Epithelial cell of proximal tubule (primary cell): ENCODE data around the gene GNA14. TPM values are rescaled to one million over a fixed set of nuclear protein-coding genes. Genes with fewer than 3 reads are reported as not detected.

ENCODE experiments used
- DNase-seq: peaks from one replicate; pipeline ENCODE4 v3.0.0-alpha.2; 2011; ENCODE audit warnings: low read depth
- H3K4me3 ChIP-seq: 2 replicates; pipeline ENCODE4 v1.5.1; 2011; ENCODE audit warnings: low read depth, mild to moderate bottlenecking, low read length
- total RNA-seq: library from RNA; depleted of rRNA; stranded (reverse); fragments of >200 nt; gene quantifications from 2 replicates; pipeline ENCODE4 v1.2.3, GENCODE V29; 2015
- TF ChIP-seq, protein P1 (sequence below): conservative IDR thresholded peaks from 2 replicates; pipeline ENCODE4 v1.5.1; 2012; ENCODE audit warnings: low read depth, mild to moderate bottlenecking, low read length

The GNA14 gene
- total RNA-seq, 1 donor from 2014 or later: 0.12 TPM

DNA sequence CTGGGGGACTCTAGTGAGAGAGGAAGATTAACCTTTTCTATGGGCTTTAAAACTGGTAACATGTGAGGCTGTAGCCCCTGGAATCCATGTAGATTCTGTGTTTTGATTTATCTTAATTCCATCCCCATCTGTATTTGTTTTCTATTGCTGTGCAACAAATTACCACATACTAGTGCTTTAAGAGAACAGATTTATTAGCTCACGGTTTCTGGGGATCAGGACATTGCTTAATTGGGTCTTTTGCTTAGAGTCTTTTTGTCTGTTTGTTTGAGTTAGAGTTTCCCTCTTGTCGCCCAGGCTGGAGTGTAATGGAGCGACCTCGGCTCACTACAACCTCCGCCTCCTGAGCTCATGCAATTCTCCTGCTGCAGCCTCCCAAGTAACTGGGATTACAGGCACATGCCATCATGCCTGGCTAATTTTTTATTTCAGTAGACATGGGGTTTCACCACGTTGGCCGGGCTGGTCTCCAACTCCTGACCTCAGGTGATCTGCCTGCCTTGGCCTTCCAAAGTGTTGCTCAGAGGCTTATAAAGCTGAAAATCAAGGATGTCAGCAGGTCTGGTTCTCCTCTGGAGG lies 29.9 kb upstream of the GNA14 start:
- peak; percentile 12 for DNase-seq
- TF ChIP-seq, protein P1, sequence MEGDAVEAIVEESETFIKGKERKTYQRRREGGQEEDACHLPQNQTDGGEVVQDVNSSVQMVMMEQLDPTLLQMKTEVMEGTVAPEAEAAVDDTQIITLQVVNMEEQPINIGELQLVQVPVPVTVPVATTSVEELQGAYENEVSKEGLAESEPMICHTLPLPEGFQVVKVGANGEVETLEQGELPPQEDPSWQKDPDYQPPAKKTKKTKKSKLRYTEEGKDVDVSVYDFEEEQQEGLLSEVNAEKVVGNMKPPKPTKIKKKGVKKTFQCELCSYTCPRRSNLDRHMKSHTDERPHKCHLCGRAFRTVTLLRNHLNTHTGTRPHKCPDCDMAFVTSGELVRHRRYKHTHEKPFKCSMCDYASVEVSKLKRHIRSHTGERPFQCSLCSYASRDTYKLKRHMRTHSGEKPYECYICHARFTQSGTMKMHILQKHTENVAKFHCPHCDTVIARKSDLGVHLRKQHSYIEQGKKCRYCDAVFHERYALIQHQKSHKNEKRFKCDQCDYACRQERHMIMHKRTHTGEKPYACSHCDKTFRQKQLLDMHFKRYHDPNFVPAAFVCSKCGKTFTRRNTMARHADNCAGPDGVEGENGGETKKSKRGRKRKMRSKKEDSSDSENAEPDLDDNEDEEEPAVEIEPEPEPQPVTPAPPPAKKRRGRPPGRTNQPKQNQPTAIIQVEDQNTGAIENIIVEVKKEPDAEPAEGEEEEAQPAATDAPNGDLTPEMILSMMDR: no peak
- no peak overlapping the region for H3K4me3 ChIP-seq

DNA sequence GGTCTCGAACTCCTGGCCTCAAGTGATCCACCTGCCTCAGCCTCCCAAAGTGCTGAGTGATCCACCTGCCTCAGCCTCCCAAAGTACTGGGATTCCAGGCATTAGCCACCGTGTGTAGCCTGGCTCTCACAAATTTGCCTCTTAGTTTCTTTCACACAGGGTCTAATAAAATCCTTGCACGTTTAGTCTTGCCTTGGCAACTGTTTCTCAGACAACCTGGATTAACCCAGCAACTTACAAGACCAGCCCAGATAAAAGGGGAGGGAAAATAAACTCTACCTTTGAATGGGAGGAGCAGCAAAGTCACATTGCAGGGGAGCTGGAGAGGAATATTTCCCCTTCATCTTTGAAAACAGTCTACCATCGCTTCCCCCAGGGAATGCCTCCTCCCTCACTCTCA lies 29.3 kb upstream of the GNA14 start:
- no peak overlapping the region for H3K4me3 ChIP-seq
- TF ChIP-seq, protein P1: no peak
- no peak for DNase-seq

DNA sequence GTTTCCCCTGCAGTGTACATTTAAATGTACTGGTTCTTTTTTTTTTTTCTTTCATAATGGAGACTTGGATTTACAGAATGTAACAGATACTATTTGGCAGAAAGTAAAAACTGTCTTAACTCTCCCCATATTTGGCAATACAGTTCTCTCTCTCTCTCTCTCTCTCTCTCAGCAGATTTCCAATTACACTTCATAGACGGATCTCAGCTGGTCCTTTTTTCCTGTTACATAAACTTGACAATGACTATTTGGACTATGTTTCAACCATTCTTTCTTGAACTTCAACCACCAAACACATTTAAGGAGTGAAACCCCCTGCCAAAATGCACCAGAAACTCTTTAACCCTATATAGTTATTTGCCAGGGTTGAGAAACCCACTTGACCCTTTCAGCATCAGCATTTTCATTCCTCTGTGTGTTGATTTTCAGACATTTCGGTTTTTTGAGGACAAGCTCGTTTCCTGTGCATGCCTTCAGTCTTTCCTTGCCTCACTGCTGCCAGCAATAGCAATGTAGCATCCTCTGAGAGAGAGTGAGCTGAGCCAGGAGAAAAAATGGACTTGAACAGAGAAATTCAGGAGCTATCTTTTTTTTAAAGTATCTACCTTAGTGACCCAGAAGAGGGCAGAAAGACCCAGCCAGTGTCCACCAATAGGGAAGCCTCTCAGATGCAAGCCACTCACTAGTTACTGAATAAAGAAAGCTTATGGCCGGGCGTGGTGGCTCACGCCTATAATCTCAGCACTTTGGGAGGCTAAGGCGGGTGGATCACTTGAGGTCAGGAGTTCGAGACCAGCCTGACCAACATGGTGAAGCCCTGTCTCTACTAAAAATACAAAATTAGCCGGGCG lies 26.0 kb upstream of the GNA14 start:
- TF ChIP-seq, protein P1: no peak
- H3K4me3 ChIP-seq: no peak overlapping the region
- DNase-seq: no peak

DNA sequence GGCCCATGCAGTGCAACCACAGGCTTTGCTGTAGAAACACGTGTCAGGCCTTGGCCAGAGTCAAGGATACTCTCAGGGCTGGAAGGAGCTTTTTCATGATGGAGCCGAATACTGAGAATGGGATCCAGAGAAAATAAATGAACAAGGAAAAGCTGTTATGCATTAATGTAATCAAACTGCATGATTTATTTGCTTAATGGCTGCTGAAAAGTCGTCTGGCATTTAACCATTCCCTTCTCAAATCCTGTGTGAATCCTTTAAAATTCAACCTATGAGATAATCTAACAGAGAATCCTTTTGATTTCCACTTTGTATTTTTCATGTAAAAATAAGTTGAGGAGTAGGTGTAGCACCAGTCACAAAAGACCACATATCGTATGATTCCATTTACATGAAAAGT lies 24.1 kb upstream of the GNA14 start:
- TF ChIP-seq, protein P1: no peak
- H3K4me3 ChIP-seq: no peak overlapping the region

DNA sequence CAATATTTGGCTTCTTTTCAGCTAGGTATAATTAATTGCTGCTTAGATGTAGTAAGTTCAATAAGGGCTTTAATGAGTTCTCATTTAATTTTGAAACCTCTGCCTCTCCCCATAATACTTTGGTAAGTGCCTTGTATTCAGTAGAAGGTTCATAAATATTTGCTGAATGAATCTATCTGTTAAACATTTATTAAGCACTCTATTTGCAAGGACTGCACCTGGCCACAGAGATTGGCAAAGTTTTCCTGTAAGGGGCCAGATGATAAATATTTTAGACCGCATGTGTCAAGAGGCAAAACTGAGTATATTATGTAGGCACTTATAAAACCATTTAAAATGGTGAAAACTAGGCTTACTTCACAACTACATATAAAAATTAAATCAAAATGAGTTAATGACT lies 19.0 kb upstream of the GNA14 start:
- no peak for DNase-seq
- TF ChIP-seq, protein P1: no peak
- H3K4me3 ChIP-seq: no peak overlapping the region

More for the DNA sequence above, 24.1 kb upstream of the GNA14 start:
- no peak for DNase-seq

DNA sequence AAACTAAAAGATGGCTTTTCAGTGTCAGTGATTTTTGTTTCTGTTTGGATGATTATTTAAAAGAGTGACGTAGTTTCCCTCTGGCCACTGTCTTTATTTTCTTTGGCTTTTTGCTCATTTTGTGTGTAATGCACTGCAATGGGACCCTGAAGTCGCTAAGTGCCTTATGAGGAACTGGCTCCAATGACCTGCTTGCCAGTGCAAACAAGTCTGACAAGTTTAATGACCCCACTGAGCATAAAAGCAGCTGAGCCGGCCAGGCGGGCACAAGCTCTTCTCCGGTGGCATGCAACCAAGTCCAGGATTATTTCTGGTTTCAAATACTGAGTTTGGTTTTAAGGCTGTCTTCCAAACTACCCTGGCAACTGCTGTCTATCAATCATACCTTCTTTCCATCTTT lies 15.6 kb upstream of the GNA14 start:
- no peak overlapping the region for H3K4me3 ChIP-seq
- TF ChIP-seq, protein P1: no peak
- DNase-seq: no peak
